Aorta (tissue), 5 donors: Measurements from ENCODE around the gene MBTD1. TPM values are rescaled to one million over a fixed set of nuclear protein-coding genes. Genes with fewer than 3 reads are reported as not detected.
A peak's percentile ranks its signal among the peaks of the same experiment; 100 is the strongest.

Source experiments
- ATAC-seq: fragments of 200-7000 bp; cut with Tn5 transposase; one replicate; pipeline ENCODE4 v1.9.1; 2022; ENCODE audit warnings: moderate library complexity; ENCODE audit not compliant: low FRiP score
- DNase-seq, 2 donors: peaks; one replicate each; pipeline ENCODE4 v3.0.0-alpha.2; 2020
- H3K27ac ChIP-seq, 2 donors: one replicate each; pipeline ENCODE4 v1.5.1; 2013; ENCODE audit warnings: low read length in 2 of 2, mild to moderate bottlenecking in 2 of 2, moderate library complexity in 2 of 2, control low read depth in 1 of 2, inconsistent platforms in 1 of 2, low read depth in 1 of 2
- H3K27me3 ChIP-seq, 2 donors: one replicate each; pipeline ENCODE4 v1.6.1; 2013; ENCODE audit warnings: control low read depth in 1 of 2, low read length in 1 of 2, mild to moderate bottlenecking in 1 of 2, moderate library complexity in 1 of 2; ENCODE audit not compliant: insufficient read depth in 2 of 2, control insufficient read depth in 1 of 2
- H3K36me3 ChIP-seq, 2 donors: one replicate each; pipeline ENCODE4 v1.6.1; 2013; ENCODE audit warnings: control low read depth in 1 of 2, low read length in 1 of 2, mild to moderate bottlenecking in 1 of 2; ENCODE audit not compliant: insufficient read depth in 2 of 2, control insufficient read depth in 1 of 2
- H3K4me1 ChIP-seq, 2 donors: one replicate each; pipeline ENCODE4 v1.6.1; 2013; ENCODE audit warnings: low read length in 2 of 2, control low read depth in 1 of 2, mild to moderate bottlenecking in 1 of 2, moderate library complexity in 1 of 2; ENCODE audit not compliant: insufficient read depth in 2 of 2, control insufficient read depth in 1 of 2
- H3K4me3 ChIP-seq, 2 donors: one replicate each; pipeline ENCODE4 v1.5.1; 2013; ENCODE audit warnings: low read length in 2 of 2, control low read depth in 1 of 2, mild to moderate bottlenecking in 1 of 2
- H3K9me3 ChIP-seq: one replicate; pipeline ENCODE4 v1.6.1; 2013; ENCODE audit warnings: mild to moderate bottlenecking, low read length; ENCODE audit not compliant: control insufficient read depth
- WGBS, 2 donors: extraction: QIAGEN DNeasy Blood & Tissue Kit; methylation state at CpG; one replicate each; pipeline ENCODE4 v1.1.7; 2013; 5-methylcytosine and 5-hydroxymethylcytosine counted together
- intact Hi-C, 2 donors: fragments of 100-400 bp; cut with DNase I; formaldehyde crosslinking; loops; one replicate each; pipeline versions ENCODE4 v1.14.2 to v1.15.0; 2022
- polyA plus RNA-seq, 2 donors: library from polyadenylated mRNA; stranded (reverse); fragments of 200-250 nt; gene quantifications; one replicate each; pipeline ENCODE4 v1.2.3, GENCODE V29; 2013
- total RNA-seq, 2 donors: library from RNA; stranded (reverse); fragmentation: NEBNext Ultra II Directional; extraction: Animal tissue kit (Norgen Biotek cat#: 25700); gene quantifications; one replicate each; pipeline ENCODE4 v1.2.1, GENCODE V29; 2021
- donor health status: healthy with polysubstance abuse.
- donor health status: Bipolar disorder and iron deficiency.
- donor health status: DM: no; HTN: no; CAD: no.
- donor health status: DM: no; HTN: no; CAD: no.
- donor health status: DM: yes; HTN: yes; CAD: no.

The MBTD1 gene
- total and polyA plus RNA-seq, 4 donors, result 5.3 to 21.4 (median 10.0) TPM

DNA sequence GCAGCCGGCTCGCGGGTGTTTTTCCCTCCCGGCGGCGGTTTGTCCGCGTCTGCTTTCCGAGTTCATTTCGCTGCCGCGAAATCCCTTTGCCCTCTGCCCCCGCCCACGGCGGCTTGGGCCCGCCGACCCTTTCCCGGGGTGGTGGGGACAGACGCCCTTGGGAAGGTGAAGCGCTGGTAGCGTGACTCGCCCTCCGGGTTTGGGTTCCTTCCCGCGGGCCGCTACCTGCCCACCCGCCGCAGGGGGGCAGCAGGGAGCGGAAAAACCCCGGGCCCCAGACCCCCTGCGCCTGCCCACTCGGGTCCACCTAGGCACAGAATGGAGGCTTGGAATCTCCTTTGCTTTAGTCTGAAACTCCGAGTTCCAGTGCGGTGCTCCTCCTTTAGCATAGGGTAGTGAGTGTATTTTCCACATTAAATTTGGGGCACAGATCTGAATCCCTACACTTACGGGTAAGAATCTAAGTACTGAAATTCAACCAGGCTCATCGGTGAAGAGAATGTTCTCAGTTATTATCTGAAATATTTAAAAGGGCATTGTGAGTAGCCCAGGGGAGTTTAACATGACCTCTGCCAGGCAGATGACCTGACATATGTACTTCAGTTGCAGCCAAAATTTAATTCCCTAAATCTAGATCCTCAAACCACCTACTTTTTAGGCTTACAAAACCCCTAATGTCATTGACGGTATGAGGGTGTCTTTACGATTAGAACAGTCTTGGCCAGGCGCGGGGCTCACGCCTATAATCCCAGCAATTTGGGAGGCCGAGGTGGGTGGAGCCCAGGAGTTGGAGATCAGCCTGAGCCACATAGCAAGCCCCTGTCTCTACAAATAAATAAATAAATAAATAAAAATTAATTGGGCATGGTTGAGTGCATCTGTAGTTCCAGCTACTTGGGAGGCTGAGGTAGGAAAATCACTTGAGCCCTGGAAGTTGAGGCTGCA is 92.6 kb downstream of the MBTD1 start:
- Histone ChIP-seq H3K4me1 (no peaks in the 10 kb centered on the region), H3K27me3 (no peaks in the 10 kb centered on the region), H3K9me3 (no peaks in the 10 kb centered on the region), H3K27ac (no peak overlapping the region), H3K4me3 (peak overlapping the region; percentile 20 to 57), H3K36me3 (no peaks in the 10 kb centered on the region)
- 20 to 22% methylated on average over 36 to 42 of the region's 42 CpGs for WGBS, 2 donors
- peak; percentile 61 to 87 for DNase-seq
- intact Hi-C loops, result loop anchor here in 1 of 2 donors (5.0 kb wide), 1 partner anchor 45 kb away; the partner anchor contains the start of gene SPAG9
- ATAC-seq, result peak; percentile 60

DNA sequence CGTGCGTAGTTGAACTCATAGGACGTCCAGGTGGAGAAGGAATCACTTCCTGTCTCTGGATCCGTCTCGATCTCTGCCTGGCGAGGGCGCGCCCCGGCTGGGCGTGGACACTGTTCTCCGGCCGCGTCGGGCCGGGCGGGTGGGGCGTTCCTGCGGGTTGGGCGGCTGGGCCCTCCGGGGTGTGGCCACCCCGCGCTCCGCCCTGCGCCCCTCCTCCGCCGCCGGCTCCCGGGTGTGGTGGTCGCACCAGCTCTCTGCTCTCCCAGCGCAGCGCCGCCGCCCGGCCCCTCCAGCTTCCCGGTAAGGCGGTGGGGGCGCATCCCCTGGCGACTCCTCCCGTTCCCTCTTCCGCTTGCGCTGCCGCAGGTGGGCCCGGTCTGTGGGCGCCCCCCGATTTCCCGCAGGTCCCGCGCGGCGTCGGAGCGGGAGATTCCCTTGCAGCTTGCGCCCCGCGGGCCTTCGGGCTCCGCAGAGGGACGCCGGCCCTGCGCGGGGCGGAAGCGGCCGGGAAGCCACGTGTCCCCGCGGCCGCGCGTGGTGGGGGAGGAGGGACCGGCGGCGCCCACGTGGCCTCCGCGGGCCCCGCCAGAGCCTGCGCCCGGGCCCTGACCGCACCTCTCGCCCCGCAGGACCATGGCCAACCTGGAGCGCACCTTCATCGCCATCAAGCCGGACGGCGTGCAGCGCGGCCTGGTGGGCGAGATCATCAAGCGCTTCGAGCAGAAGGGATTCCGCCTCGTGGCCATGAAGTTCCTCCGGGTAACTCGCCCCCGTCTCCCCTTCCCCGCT is 93.5 kb downstream of the MBTD1 start, which contains the start of gene NME2:
Gene NME2, plus strand, starts transcription at position 214 of the 789 bp plus-strand sequence. Its CDS starts 420 bp downstream, at position 634.
- no peaks in the 10 kb centered on the region for H3K4me1 ChIP-seq
- intact Hi-C loops, result loop anchor here in 1 of 2 donors (5.0 kb wide), 1 partner anchor 44 kb away; the partner anchor contains the start of gene SPAG9
- WGBS, 2 donors, result 0% methylated on average over 37 to 98 of the region's 98 CpGs
- DNase-seq (peak; percentile 95 to 96), ATAC-seq (peak; percentile 95)
- H3K36me3 ChIP-seq, result peaks cover 0 to 2% of the 10 kb centered on the region in 2 donors
- H3K27ac ChIP-seq, result peak within 1 kb of the TSS; percentile 40 to 83
- H3K27me3 ChIP-seq, result no peaks in the 10 kb centered on the region
- H3K9me3 ChIP-seq, result no peaks in the 10 kb centered on the region
- peak within 1 kb of the TSS; percentile 57 to 66 for H3K4me3 ChIP-seq

GRCh38 chr17:51165680-51166197 is 94.1 kb downstream of the MBTD1 start:
- ATAC-seq, result peak; percentile 17
- H3K4me1 ChIP-seq, result no peaks in the 10 kb centered on the region
- intact Hi-C loops, result loop anchor here in 1 of 2 donors (5.0 kb wide), 1 partner anchor 43 kb away; the partner anchor contains the start of gene SPAG9
- no peaks in the 10 kb centered on the region for H3K9me3 ChIP-seq
- DNase-seq, result peak in 1 of 2 donors; percentile 57
- peak overlapping the region; percentile 40 to 66 for H3K27ac ChIP-seq
- peak overlapping the region; percentile 57 to 66 for H3K4me3 ChIP-seq
- no peaks in the 10 kb centered on the region for H3K27me3 ChIP-seq
- 4 to 5% methylated on average over 20 to 21 of the region's 21 CpGs for WGBS, 2 donors
- H3K36me3 ChIP-seq, result peaks cover 0 to 2% of the 10 kb centered on the region in 2 donors

GRCh38 chr17:51164911-51165679 is 94.8 kb downstream of the MBTD1 start:
- H3K36me3 ChIP-seq, result peaks cover 0 to 2% of the 10 kb centered on the region in 2 donors
- intact Hi-C loops, result loop anchor here in 1 of 2 donors (5.0 kb wide), 1 partner anchor 43 kb away; the partner anchor contains the start of gene SPAG9
- DNase-seq, result peak in 1 of 2 donors; percentile 63
- H3K4me1 ChIP-seq, result no peaks in the 10 kb centered on the region
- H3K4me3 ChIP-seq, result no peak overlapping the region
- peak overlapping the region in 1 of 2 donors; percentile 66 for H3K27ac ChIP-seq
- no peaks in the 10 kb centered on the region for H3K27me3 ChIP-seq
- ATAC-seq, result peak; percentile 9
- WGBS, 2 donors, result 46% methylated on average over 16 of the region's 16 CpGs
- H3K9me3 ChIP-seq, result no peaks in the 10 kb centered on the region

DNA sequence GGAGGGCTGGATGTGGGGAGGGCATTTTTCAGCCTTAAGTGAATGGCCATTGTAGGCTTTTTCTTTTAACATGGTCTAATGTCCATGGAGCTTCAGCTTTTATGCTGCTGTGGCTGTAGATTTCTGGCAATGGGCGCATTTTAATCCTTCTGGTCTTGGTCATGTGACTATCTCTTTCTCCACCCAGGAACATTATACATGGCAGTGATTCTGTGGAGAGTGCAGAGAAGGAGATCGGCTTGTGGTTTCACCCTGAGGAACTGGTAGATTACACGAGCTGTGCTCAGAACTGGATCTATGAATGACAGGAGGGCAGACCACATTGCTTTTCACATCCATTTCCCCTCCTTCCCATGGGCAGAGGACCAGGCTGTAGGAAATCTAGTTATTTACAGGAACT is 98.3 kb downstream of the MBTD1 start:
- DNase-seq (no peak), ATAC-seq (no peak)
- no peaks in the 10 kb centered on the region for H3K27me3 ChIP-seq
- intact Hi-C loops, result no loop called here
- H3K4me3 ChIP-seq, result no peak overlapping the region
- peaks cover 0 to 2% of the 10 kb centered on the region in 2 donors for H3K36me3 ChIP-seq
- H3K4me1 ChIP-seq, result no peaks in the 10 kb centered on the region
- H3K27ac ChIP-seq, result no peak overlapping the region
- 83 to 85% methylated on average over 3 of the region's 3 CpGs for WGBS, 2 donors
- no peaks in the 10 kb centered on the region for H3K9me3 ChIP-seq

DNA sequence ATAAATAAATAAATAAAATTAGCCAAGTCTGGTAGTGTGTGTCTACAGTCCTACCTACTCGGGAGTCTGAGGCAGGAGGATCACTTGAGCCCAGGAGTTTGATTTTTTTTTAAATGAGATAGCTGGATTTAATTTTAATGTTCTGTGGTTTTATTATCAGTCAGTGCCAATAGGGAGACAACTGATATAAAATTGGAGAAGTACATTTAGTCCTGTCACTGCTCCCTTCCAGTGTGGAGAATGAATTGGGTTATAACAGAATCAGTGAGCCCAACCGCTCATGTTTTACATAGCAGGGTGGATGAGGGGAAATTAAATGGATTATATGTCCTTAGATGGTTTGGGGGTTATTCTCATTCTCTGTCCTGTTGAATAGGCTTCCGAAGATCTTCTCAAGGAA is 100.2 kb downstream of the MBTD1 start:
- Histone ChIP-seq H3K36me3 (peaks cover 0 to 2% of the 10 kb centered on the region in 2 donors), H3K4me1 (no peaks in the 10 kb centered on the region), H3K9me3 (no peaks in the 10 kb centered on the region), H3K27me3 (no peaks in the 10 kb centered on the region), H3K27ac (no peak overlapping the region), H3K4me3 (no peak overlapping the region)
- ATAC-seq (no peak), DNase-seq (no peak)
- intact Hi-C loops, result no loop called here
- 92 to 94% methylated on average over 3 of the region's 3 CpGs for WGBS, 2 donors

DNA sequence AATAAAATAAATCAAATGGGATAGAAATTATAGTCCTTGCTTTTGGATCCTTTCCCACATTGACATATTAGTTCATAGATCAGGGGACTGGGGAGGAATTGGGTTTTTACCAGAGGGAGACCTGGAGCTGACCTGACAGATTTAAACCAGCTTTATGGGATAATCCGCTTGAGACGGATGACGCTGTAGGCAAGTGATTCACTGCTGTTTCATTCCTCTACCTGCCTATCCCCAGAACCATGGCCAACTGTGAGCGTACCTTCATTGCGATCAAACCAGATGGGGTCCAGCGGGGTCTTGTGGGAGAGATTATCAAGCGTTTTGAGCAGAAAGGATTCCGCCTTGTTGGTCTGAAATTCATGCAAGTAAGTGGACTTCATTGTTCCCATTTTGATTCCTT is 104.4 kb downstream of the MBTD1 start:
- intact Hi-C loops, result no loop called here
- H3K4me1 ChIP-seq, result no peaks in the 10 kb centered on the region
- H3K4me3 ChIP-seq, result no peak overlapping the region
- DNase-seq, result no peak
- WGBS, 2 donors, result 94 to 96% methylated on average over 8 of the region's 8 CpGs
- no peak overlapping the region for H3K27ac ChIP-seq
- no peaks in the 10 kb centered on the region for H3K36me3 ChIP-seq
- no peaks in the 10 kb centered on the region for H3K9me3 ChIP-seq
- no peak for ATAC-seq
- H3K27me3 ChIP-seq, result no peaks in the 10 kb centered on the region
